GM19099 (cell line): Measurements from ENCODE around the gene PAPPA.

Experiments
- POLR2A ChIP-seq: IDR thresholded peaks from 3 replicates; pipeline ENCODE4 v1.6.1; 2011; ENCODE audit warnings: low read depth; ENCODE audit not compliant: insufficient read length; ENCODE audit errors: extremely low read depth

Gene PAPPA

GRCh38 chr9:116372081-116372673 is 218.6 kb downstream of the PAPPA start:
- no peak for TF ChIP-seq POLR2A

GRCh38 chr9:116372786-116373185 is 219.2 kb downstream of the PAPPA start:
- TF ChIP-seq POLR2A: no peak

GRCh38 chr9:116377179-116377798 is 223.7 kb downstream of the PAPPA start:
- TF ChIP-seq POLR2A: no peak

- TF ChIP-seq POLR2A: no peak
Observed at GRCh38 chr9:116378873-116379272, 225.3 kb downstream of the PAPPA start.

- TF ChIP-seq POLR2A: no peak
Observed at GRCh38 chr9:116379821-116380220, 226.2 kb downstream of the PAPPA start.

DNA sequence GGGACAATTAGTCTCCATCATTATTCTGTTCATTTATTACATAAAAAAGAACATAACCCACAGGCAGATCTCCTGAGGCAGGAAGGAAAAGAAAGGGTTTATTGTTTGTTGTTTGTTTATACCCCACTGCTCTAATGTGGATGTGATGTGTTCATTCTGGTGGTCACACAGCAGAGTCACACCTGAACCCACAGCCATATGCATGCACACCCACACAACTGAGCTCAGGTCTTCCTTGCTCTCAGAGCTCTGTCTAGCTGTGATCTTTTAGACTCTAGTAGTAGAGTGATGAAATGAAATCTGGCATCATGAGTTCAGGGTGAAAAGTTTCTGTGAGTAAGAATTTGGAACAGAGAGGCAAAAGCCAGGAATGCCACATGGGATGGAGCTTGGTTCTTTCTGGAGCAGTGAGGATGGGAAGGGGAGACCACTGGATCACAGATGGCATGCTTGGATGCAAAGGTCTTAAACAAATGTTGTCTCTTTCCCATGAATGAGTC is 227.0 kb downstream of the PAPPA start:
- no peak for TF ChIP-seq POLR2A

DNA sequence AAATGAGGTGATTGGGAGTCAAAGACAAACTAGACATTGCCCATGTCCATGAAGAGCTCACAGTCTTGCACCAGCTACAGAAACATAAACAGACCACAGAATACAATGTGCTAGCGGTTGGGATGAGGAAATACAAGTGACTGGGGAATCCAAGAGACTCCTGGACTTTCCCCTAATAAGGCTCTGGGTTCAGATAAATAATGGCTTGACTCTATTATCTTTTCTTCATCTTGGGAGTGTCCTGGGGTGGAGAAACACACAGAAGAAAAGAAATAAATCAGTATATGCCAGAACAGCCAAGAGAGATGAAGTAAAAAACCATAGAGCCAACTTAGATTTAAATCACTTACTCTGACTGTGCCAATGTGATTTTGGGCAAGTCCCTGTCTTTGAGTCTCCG is 227.8 kb downstream of the PAPPA start:
- TF ChIP-seq POLR2A: no peak

- no peak for TF ChIP-seq POLR2A
Observed at GRCh38 chr9:116382053-116382452, 228.5 kb downstream of the PAPPA start.

DNA sequence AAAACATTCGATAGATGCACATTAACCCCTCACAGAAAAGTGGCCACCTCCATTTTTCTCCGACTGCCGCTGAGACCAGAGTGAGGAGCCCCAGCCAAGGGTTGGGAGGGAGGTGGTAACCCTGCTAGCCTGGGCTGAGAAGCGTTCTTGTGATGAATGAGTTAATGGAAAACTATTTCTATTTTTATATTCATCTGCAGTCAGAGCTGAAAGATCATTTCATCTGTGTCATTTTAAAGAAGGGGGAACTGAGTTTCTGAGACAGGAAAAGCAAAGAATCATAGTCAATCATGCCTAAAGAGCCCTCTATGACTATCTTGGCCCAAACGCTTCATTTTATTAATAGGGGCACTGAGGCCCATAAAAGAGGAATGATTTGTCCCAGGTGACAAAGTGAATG is 229.5 kb downstream of the PAPPA start:
- no peak for TF ChIP-seq POLR2A

DNA sequence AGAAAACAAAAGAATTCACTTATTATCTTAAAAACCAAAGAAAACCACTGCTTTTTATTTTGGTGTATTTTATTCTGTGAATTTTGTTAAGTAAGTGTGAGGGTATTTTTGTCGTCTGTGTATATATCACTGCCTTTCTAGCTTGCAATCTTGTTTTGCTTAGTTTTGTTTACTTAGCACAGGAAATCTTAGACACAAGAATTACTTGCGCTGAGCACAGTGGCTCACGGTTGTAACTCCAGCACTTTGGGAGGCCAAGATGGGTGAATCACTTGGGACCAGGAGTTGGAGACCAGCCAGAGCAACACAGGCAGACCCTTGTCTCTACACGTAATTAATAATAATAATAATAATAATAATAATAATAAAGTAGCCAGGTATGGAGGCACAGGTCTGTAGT is 230.3 kb downstream of the PAPPA start:
- TF ChIP-seq POLR2A: no peak

DNA sequence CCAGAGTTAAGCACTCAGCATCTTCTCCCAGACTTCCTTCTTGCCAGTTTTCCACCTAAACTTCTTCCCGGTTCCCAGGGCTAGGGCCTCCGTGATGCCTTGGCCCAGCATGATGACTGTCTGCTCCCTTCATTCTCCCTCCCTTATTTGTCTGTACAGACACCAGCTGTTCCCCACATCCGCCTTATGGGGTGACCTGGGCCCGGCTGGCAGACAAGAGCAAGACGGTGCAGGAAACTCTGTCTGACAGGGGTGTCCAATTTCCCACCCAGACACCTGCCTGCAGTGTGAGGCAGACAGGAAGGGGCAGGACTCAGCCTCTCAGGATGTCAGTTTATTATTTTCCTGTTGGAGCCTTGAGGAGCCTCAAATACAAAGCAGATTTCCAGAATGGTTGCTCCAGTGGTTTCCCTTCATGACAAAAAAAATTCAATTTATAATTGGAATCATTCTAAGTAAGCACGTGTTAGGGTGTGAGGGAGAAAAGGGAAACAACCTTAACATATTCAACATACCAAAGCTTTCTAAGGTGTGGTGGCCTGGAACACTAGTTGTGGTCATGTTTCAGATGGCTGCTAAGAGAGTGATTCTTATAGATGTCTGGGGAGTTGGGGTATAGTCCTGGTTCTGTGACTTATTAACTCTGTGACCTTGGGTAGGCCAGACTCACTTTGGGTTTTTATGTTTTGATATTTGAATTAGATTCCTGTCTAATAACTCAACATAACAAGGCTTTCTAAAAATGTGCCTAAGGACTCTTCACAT is 234.5 kb downstream of the PAPPA start:
- no peak for TF ChIP-seq POLR2A

DNA sequence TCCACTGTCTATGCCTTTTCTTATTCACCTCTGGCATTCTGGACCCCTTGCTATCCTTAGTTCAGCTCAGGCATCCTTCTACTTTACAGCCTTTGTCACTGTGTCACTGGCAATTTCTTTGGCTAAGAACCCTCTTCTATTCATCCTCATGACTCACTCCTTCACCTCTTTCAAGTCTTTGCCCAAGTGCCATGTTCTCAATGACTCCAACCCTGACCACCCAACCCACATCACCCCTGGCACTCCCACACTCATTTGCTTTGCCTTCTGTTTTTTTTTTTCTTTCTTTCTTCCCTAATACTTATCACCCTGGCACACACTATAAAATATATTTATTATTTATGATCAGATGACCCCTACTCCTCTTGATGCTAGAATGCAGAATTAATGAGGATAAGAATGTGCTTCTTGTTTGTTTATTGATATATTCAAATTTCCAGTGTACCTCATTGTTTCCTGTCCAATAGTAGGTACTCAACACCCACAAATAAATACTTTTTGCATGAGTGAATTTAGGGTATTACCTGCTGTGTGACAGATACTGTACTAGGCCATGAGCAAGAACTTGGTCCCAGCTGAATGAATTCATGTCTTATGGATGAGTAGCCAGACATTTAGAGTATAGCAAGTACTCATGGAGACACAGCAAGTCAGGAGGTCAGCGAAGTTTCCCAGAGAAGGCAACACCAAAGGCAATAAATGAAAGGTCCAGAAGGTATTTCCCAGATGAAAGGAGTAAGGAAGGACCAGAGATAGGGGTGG is 236.1 kb downstream of the PAPPA start:
- no peak for TF ChIP-seq POLR2A

DNA sequence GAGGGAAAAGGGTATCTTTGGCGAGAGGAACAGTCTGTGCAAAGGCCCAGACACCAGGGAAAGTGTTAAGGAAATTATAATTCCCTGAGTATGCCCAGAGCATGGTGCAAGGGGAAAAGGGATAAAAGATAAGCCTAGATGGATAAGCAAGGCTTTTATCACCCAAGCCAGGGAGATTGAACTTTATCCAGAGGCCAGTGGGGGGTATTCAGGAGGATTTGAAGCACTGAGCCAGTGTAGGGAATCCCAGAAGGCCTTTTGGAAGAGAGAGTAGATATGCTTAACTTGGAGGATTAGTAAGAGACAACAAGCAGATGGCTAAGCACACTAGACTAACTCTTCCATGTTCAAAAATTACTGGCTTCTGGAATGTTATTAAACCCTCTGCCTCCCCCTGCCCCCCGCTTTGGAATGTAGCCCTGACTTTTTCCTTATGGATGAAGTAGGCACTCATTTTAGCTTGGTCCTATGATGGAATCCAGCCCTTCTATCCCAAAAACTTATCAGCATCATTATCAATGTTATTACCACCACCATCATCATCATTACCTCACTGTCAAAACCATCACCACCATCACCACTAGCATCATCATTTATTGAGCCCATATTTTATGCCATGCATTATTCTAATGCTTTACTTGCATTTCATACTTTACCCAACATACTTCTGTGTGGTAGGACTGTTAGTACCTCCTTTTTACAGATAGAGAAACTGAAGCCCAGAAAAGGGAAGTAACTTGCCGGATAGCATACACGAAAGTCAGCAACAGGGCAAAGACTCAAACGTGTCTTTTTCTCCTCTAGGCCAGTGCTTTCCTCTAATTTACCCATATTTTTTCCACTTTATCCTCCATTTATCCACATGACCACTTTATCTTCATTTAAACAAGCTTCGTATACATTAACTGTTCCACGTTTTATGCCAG is 237.0 kb downstream of the PAPPA start:
- TF ChIP-seq POLR2A: no peak

DNA sequence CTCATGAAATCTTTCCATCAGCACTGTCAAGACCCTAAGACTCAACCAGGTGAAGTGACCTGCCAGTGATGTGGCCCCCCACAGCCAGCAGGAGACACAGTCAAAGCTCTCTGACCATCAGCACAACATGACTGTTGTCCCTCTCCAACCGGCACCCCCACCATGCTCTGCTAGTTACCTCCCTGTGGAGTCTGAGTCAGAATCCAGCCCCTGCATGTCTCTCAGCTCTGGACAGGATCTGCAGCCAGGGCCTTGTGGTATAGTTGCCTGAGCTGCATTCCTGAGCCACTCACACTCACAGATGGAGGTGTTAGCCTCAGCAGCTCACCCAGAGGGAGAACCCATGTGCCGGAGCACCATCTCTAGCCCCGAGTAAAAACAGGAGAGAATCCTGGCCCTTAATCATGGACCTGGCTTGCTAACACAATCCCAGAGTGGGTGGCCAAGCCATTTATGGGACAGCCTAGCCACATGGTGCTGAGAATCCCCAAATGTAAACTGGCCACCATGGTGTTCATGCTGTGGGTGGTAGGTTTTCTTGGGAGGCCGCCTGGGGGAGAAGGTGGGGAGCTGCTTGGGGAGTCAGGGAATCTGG is 237.8 kb downstream of the PAPPA start:
- TF ChIP-seq POLR2A: no peak
